ENCODE data around the gene BCAN.

Gene BCAN

DNA sequence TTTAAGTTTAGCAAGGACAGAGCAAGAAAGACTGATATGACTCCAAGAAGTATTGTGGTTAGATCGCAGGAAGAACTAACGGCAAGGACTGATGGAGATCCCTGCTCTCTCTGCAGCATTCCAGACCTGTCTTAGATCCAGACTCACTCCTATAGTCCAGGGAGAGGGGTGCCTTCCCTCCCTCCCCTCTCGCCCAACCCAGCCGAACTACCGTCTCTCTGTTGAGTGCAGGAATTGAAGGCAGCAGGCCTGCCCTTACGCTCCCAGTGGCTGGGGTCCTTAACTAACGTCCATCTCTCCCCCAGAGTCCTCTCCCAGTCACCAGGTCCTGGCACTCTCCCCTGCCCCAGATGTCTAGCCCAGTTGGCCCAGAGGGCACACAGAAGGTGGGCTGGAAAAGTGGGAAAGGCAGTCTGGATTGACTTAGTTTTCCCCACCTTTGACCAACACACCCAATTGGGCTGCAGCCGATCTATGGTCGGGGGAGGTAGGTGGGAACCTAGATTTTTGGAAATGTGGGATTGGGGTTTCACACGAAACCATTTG is 62.3 kb downstream of the BCAN start:
- no peak for TF ChIP-seq ELF4 (IDR thresholded peaks at IDR 0.05)
- no peak for TF ChIP-seq SP1 (IDR thresholded peaks at IDR 0.05)
- no peak for TF ChIP-seq TARDBP (IDR thresholded peaks at IDR 0.05)
- no peak for TF ChIP-seq ZNF384 (IDR thresholded peaks at IDR 0.05)
- no peak for TF ChIP-seq CTBP1 (IDR thresholded peaks at IDR 0.05; ENCODE audit: borderline replicate concordance)
- TF ChIP-seq FOXA1 (IDR thresholded peaks at IDR 0.05) = no peak
- TF ChIP-seq L3MBTL2 (conservative IDR thresholded peaks at IDR 0.05) = no peak
- POLR2A ChIA-PET = interaction anchor here (1.0 to 9.5 kb wide), 4 partner anchors 14 to 48 kb away, joined by 3 to 120 read pairs (median 38); partner anchors contain the start of genes ISG20L2, METTL25B and MRPL24
- CTCF ChIA-PET = interaction anchor here (0.6 to 20.6 kb wide), 4 partner anchors 13 to 187 kb away, joined by 3 to 429 read pairs (median 36); partner anchors contain the start of genes ISG20L2 and METTL25B
- no peak for DNase-seq (ENCODE audit: extremely low spot score)

DNA sequence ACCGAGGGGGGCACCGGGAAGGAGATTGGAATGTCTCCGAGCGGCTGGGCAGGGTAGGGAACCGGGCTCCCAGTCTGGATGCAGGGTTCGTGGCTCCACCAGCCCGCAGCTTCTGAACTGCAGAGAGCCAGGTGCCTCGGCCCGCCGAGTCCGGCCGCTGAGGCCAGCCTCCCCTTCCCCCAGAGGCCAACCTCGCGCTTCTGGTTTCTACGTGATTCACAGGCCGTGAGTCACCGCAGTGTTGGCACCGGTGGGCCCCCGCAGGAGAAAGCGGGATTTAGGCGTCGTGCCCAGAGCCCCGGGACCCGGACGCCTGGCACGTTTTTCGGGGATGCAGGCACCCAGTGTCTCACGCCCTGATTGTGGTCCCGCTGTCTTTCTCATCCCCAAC is 63.0 kb downstream of the BCAN start:
- DNase-seq (ENCODE audit: extremely low spot score) = no peak
- POLR2A ChIA-PET = interaction anchor here (1.5 to 9.5 kb wide), 6 partner anchors 10 to 47 kb away, joined by 4 to 120 read pairs (median 8); partner anchors contain the start of genes HDGF, ISG20L2, METTL25B and MRPL24

DNA sequence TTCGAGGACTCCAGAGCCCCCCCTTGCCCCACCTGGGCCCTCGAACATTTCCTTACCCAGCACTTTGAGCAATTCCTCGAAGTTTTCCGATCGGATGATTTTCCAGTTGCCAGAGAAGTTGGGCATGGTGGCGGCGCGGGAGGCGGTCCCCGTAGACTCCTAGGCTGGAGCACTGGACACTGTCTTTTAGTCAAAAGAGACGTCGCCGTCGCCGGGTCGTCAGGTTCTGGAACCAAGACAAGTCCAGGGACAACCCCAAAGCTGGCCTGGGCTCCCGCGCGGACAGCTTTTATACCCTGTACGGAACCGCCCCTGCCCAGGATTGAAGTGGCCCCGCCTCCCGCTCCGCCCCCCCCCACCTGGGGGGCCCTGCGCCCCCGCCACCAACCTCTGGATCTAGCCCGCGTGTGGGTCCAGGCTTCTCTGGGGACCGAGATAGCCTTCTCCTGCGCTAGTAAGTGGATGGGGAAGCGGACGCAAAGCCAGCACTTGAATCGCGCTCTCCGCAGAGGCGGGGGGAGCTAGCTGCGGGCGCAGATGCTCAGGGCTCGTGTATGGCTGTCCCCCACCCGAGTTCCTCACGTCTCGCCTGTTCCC is 63.5 kb downstream of the BCAN start, which contains the start of gene CRABP2:
TSS of gene CRABP2 (minus strand) at position 263 of the 597 bp plus-strand sequence. CDS start at position 126, 137 bp downstream.
- POLR2A ChIA-PET = interaction anchor here (0.5 to 9.5 kb wide), 12 partner anchors 11 to 81 kb away, joined by 3 to 120 read pairs (median 4); partner anchors contain the start of genes HDGF, ISG20L2, METTL25B and MRPL24
- CTCF ChIA-PET = interaction anchor here (0.6 to 20.6 kb wide), 18 partner anchors 8 to 478 kb away, joined by 3 to 429 read pairs (median 4); partner anchors contain the start of genes HAPLN2, ISG20L2, METTL25B and NES
- TF ChIP-seq BHLHE40 (IDR thresholded peaks at IDR 0.05; ENCODE audit: borderline replicate concordance) (no peak), SP1 (IDR thresholded peaks at IDR 0.05) (no peak), FOXM1 (IDR thresholded peaks at IDR 0.05; ENCODE audit: borderline replicate concordance) (no peak), LEF1 (IDR thresholded peaks at IDR 0.05; ENCODE audit: borderline replicate concordance) (no peak), SUZ12 (IDR thresholded peaks at IDR 0.05) (no peak), NFRKB (IDR thresholded peaks at IDR 0.05) (no peak), FOXK2 (IDR thresholded peaks at IDR 0.05) (no peak), L3MBTL2 (conservative IDR thresholded peaks at IDR 0.05) (no peak; the same call in none of the 2 replicates), FOXA1 (IDR thresholded peaks at IDR 0.05) (no peak), HDGF (IDR thresholded peaks at IDR 0.05; ENCODE audit: borderline replicate concordance) (no peak), CTBP1 (IDR thresholded peaks at IDR 0.05; ENCODE audit: borderline replicate concordance) (no peak), TARDBP (IDR thresholded peaks at IDR 0.05) (no peak), ZNF384 (IDR thresholded peaks at IDR 0.05) (no peak), ELF4 (IDR thresholded peaks at IDR 0.05) (no peak), ARNT (IDR thresholded peaks at IDR 0.05) (no peak)
- TF ChIP-seq, protein P1, sequence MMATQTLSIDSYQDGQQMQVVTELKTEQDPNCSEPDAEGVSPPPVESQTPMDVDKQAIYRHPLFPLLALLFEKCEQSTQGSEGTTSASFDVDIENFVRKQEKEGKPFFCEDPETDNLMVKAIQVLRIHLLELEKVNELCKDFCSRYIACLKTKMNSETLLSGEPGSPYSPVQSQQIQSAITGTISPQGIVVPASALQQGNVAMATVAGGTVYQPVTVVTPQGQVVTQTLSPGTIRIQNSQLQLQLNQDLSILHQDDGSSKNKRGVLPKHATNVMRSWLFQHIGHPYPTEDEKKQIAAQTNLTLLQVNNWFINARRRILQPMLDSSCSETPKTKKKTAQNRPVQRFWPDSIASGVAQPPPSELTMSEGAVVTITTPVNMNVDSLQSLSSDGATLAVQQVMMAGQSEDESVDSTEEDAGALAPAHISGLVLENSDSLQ (IDR thresholded peaks at IDR 0.05) = no peak
- DNase-seq (ENCODE audit: extremely low spot score) = peak; percentile 68

More for the DNA sequence above, 63.0 kb downstream of the BCAN start:
- TF ChIP-seq, protein P1 (IDR thresholded peaks at IDR 0.05) = no peak
- TF ChIP-seq ZNF384 (IDR thresholded peaks at IDR 0.05) (no peak), L3MBTL2 (conservative IDR thresholded peaks at IDR 0.05) (peak; percentile 72; the same call in 1 of the 2 replicates)
- CTCF ChIA-PET = interaction anchor here (1.1 to 20.6 kb wide), 6 partner anchors 13 to 156 kb away, joined by 4 to 429 read pairs (median 12); partner anchors contain the start of genes ISG20L2, METTL25B, NES and NTRK1

DNA sequence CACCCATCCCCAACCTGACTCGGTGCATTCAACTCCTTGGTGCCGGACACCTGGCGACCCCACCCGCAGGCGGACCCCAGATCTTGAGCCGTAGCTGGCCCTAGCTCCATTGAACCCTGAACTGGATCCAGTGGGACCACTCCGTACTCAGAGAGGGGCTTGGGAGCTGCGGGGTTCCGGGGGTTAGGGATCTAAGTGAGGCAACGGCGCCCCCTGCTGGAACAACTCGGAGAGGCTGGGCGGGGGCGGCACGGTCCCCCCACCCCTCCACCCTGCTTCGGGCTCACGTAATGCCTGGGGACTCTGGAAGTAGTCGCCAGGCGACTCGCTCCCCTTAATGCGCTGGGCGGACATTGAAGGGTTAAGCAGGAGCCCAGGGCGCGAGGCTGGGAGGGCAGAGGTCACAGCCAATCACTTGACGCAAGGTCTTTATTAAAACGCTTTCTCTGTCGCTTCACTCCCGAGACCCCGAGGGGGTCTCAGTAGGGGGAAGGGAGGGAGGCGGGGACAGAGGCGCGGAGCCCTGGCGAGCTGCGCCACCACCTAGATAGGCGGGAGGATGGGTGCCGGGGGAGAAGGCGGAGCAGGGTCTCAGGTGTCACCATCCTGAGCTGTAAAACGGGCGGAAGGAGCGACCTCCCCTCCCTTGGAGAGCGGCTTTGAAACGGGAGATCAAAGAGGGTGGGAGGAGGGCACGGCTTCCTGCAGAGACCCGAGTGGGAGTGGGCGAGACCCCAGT is 64.2 kb downstream of the BCAN start:
- peak; percentile 87 for DNase-seq (ENCODE audit: extremely low spot score)
- ChIA-PET CTCF (interaction anchor here (0.6 to 20.6 kb wide), 21 partner anchors 8 to 477 kb away, joined by 3 to 429 read pairs (median 4); partner anchors contain the start of genes HAPLN2, ISG20L2, METTL25B and NES), POLR2A (interaction anchor here (0.5 to 9.5 kb wide), 14 partner anchors 11 to 108 kb away, joined by 3 to 120 read pairs (median 4); partner anchors contain the start of genes HDGF, ISG20L2, METTL25B and MRPL24)
- TF ChIP-seq SP1 (IDR thresholded peaks at IDR 0.05) (no peak), TARDBP (IDR thresholded peaks at IDR 0.05) (no peak), SUZ12 (IDR thresholded peaks at IDR 0.05) (no peak), ELF4 (IDR thresholded peaks at IDR 0.05) (no peak), CTBP1 (IDR thresholded peaks at IDR 0.05; ENCODE audit: borderline replicate concordance) (no peak), FOXM1 (IDR thresholded peaks at IDR 0.05; ENCODE audit: borderline replicate concordance) (peak; percentile 96), L3MBTL2 (conservative IDR thresholded peaks at IDR 0.05) (peak; percentile 50), ARNT (IDR thresholded peaks at IDR 0.05) (no peak), BHLHE40 (IDR thresholded peaks at IDR 0.05; ENCODE audit: borderline replicate concordance) (no peak), HDGF (IDR thresholded peaks at IDR 0.05; ENCODE audit: borderline replicate concordance) (no peak)
- TF ChIP-seq, protein P1 (IDR thresholded peaks at IDR 0.05) = peak; percentile 47; the same call in 1 of the 2 replicates
